Activated B cell treated with CpG ODN at 0.5 μM for 24 hours (primary cell): ENCODE data around the gene SUPT4H1. TPM values are rescaled to one million over a fixed set of nuclear protein-coding genes. Genes with fewer than 3 reads are reported as not detected.
A peak's percentile ranks its signal among the peaks of the same experiment; 100 is the strongest.

Experiments used
- ATAC-seq: fragments of 200-7000 bp; cut with Tn5 transposase; one replicate; pipeline ENCODE4 v1.10.0; 2021; ENCODE audit warnings: low read depth, mild to moderate bottlenecking, moderate library complexity
- CTCF ChIA-PET: fragments of 350-600 bp; sonication (Branson Sonifier 250); formaldehyde crosslinking; loops from one replicate; lab custom pipeline; 2021; ENCODE audit warnings: antibody characterized with exemption; lab: Charles Lee
- POLR2A ChIA-PET: fragments of 350-600 bp; sonication (Branson Sonifier 250); formaldehyde crosslinking; loops from one replicate; lab custom pipeline; 2021; ENCODE audit warnings: antibody characterized with exemption; lab: Charles Lee
- DNase-seq: peaks from one replicate; pipeline ENCODE4 v3.0.0; 2022
- H3K27ac Mint-ChIP-seq: one replicate; pipeline ENCODE4 v1.8.0; 2020; ENCODE audit warnings: mixed read lengths
- H3K27me3 Mint-ChIP-seq: one replicate; pipeline ENCODE4 v1.8.0; 2021; ENCODE audit warnings: mixed read lengths
- H3K36me3 Mint-ChIP-seq: one replicate; pipeline ENCODE4 v1.8.0; 2021; ENCODE audit warnings: low read depth, mixed read lengths
- H3K4me1 Mint-ChIP-seq: one replicate; pipeline ENCODE4 v1.8.0; 2021; ENCODE audit warnings: mixed read lengths
- H3K4me3 Mint-ChIP-seq: one replicate; pipeline ENCODE4 v1.8.0; 2020; ENCODE audit warnings: mild to moderate bottlenecking, mixed read lengths
- H3K9me3 Mint-ChIP-seq: one replicate; pipeline ENCODE4 v1.8.0; 2020; ENCODE audit warnings: mixed read lengths
- intact Hi-C: fragments of 100-400 bp; cut with micrococcal nuclease; formaldehyde crosslinking; loops from one replicate; pipeline ENCODE4 v1.15.1; 2024
- total RNA-seq: library from RNA; stranded (reverse); gene quantifications from 2 replicates; pipeline ENCODE4 v1.2.3, GENCODE V29; 2022
- TF ChIP-seq, protein P1 (sequence below): fragments of 200-600 bp; IDR thresholded peaks from one replicate; pipeline ENCODE4 v1.8.0; 2022; ENCODE audit warnings: antibody characterized with exemption, mild to moderate bottlenecking

Gene SUPT4H1
- total RNA-seq, 1 donor from 2014 or later = 90.2 TPM

DNA sequence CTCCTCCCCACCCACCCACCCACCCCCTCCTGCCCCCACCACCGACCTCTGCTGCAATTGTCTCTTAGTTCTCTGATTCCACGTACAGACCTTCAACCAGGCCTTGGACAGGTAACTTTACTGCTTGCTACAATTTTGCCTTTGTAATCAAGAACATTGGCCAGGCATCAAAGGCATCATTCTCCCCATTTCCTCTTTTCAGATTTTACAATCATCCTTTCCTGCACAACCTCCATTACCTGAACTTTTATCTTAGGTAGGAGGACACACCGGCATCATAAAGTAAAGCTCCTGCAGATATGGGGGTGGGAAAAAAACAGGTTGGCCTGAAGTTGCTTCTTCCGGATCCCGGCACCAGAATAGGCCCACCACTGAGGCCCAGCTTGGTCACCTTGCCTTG lies 25.7 kb upstream of the SUPT4H1 start:
- H3K4me1 Mint-ChIP-seq = peaks cover 12% of the 10 kb centered on the region
- TF ChIP-seq, protein P1, sequence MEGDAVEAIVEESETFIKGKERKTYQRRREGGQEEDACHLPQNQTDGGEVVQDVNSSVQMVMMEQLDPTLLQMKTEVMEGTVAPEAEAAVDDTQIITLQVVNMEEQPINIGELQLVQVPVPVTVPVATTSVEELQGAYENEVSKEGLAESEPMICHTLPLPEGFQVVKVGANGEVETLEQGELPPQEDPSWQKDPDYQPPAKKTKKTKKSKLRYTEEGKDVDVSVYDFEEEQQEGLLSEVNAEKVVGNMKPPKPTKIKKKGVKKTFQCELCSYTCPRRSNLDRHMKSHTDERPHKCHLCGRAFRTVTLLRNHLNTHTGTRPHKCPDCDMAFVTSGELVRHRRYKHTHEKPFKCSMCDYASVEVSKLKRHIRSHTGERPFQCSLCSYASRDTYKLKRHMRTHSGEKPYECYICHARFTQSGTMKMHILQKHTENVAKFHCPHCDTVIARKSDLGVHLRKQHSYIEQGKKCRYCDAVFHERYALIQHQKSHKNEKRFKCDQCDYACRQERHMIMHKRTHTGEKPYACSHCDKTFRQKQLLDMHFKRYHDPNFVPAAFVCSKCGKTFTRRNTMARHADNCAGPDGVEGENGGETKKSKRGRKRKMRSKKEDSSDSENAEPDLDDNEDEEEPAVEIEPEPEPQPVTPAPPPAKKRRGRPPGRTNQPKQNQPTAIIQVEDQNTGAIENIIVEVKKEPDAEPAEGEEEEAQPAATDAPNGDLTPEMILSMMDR = no peak
- H3K9me3 Mint-ChIP-seq = no peaks in the 10 kb centered on the region
- DNase-seq (no peak), ATAC-seq (no peak)
- no peaks in the 10 kb centered on the region for H3K36me3 Mint-ChIP-seq
- POLR2A ChIA-PET = no interaction called here
- intact Hi-C loops = no loop called here
- CTCF ChIA-PET = no interaction called here
- no peak overlapping the region for H3K4me3 Mint-ChIP-seq
- H3K27me3 Mint-ChIP-seq = no peaks in the 10 kb centered on the region
- H3K27ac Mint-ChIP-seq = no peak overlapping the region

DNA sequence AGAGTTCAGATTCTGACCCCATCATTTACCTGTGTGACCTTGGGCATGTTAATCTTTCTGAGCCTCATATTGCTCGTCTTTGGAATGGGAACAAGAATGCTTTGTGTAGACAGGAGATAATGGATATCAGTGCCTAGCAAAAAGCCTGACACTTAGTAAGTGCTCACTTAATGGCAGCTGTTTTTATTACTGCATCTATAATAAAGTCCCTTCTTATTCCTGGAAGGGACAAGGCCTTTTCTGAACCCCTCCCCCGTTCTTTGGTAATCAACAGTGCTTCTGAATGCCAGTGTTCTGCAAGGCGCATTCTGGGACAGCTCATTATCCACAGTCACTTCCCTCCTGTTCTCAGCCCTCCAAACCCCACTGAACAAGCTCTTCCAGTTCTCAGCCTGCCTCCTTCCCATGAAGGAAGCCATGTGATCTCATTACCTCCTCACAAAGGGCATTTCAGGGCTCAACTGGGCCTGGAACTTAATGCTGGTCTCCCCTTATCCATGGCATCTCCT lies 25.1 kb upstream of the SUPT4H1 start:
- POLR2A ChIA-PET = interaction anchor here (0.5 to 1.4 kb wide), 3 partner anchors 13 to 33 kb away, joined by 3 to 4 read pairs (median 3); no protein-coding TSS in a partner anchor
- no peaks in the 10 kb centered on the region for H3K9me3 Mint-ChIP-seq
- H3K4me1 Mint-ChIP-seq = peaks cover 8% of the 10 kb centered on the region
- CTCF ChIA-PET = no interaction called here
- TF ChIP-seq, protein P1 = no peak
- ATAC-seq (no peak), DNase-seq (no peak)
- no peak overlapping the region for H3K4me3 Mint-ChIP-seq
- H3K36me3 Mint-ChIP-seq = no peaks in the 10 kb centered on the region
- H3K27me3 Mint-ChIP-seq = no peaks in the 10 kb centered on the region
- H3K27ac Mint-ChIP-seq = no peak overlapping the region
- intact Hi-C loops = no loop called here

DNA sequence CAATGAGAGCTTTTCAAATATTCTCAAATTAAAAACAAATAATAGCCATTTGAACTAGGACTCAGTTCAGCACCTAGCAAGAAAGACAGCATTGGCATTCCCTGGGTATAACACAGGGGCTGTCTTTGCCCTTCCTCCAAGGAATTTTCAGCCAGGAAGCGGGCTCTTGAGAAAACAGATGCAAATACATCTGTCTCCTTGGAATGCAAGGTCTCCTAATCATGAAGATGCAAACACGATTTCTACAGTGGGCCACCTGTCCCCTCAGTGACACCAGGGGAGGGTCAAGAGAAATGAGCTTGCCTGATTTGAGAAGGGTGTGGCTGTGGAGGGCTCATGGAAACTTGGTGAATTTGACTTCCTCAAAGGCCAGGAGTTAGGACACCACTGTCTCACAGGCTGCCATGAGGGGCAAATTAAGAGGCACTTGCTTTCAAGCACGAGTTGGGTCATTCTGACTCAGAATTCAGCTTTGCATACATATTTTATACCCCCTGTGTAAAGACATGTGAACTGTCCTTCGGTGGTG lies 24.5 kb upstream of the SUPT4H1 start:
- Mint-ChIP-seq H3K27ac (no peak overlapping the region), H3K27me3 (no peaks in the 10 kb centered on the region), H3K36me3 (no peaks in the 10 kb centered on the region), H3K4me1 (peaks cover 9% of the 10 kb centered on the region), H3K4me3 (no peak overlapping the region), H3K9me3 (no peaks in the 10 kb centered on the region)
- TF ChIP-seq, protein P1 = no peak
- CTCF ChIA-PET = interaction anchor here (0.6 kb wide), 1 partner anchor 59 kb away, joined by 3 read pairs; no protein-coding TSS in a partner anchor
- intact Hi-C loops = no loop called here
- DNase-seq (no peak), ATAC-seq (peak; percentile 18)
- POLR2A ChIA-PET = interaction anchor here (0.5 to 1.4 kb wide), 3 partner anchors 12 to 32 kb away, joined by 3 to 4 read pairs (median 3); no protein-coding TSS in a partner anchor

DNA sequence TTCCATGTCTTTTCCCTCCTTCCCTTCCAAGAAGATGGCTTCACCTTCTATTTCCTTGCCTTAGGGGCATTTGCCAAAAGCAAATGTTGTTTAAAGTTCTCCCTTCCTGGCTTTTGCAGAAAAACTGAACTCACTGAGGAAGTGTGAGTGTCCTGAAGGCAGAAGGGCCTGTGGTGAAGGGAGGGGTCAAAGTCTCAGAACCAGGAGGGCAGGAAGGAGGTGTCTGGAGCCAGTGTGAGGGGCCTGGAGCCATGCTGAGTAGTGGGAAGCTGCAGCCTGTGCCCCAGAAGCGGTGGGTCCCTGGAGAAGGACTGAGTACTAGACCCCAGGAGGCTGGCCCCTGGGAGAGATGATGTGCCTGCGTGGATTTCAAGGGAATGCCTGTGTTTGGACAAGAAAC lies 23.8 kb upstream of the SUPT4H1 start:
- Mint-ChIP-seq H3K27ac (no peak overlapping the region), H3K9me3 (no peaks in the 10 kb centered on the region)
- CTCF ChIA-PET = interaction anchor here (0.6 kb wide), 1 partner anchor 58 kb away, joined by 3 read pairs; no protein-coding TSS in a partner anchor

DNA sequence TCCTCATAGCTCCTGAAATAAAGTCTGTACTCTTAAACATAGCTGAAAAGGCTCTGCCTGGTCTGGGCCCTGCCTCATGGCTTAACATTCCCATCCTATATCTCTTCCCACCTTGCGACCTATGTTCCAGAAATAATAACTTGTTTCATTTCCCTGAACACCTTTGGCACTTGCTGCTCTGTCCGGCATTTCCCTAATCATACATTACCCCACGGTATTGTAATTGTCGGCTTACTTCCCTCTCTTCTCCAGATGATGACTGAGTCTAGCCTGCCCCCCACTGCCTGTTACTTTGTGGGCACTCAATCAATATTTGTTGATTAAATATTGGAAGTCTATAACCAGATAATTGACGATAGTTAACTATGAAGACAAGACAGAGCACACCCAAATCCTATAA lies 23.3 kb upstream of the SUPT4H1 start:
- peaks cover 22% of the 10 kb centered on the region for H3K4me1 Mint-ChIP-seq
- H3K36me3 Mint-ChIP-seq = no peaks in the 10 kb centered on the region
- H3K4me3 Mint-ChIP-seq = no peak overlapping the region
- DNase-seq (no peak), ATAC-seq (no peak)
- TF ChIP-seq, protein P1 = no peak
- ChIA-PET POLR2A (no interaction called here), CTCF (interaction anchor here (0.9 kb wide), 1 partner anchor 58 kb away, joined by 5 read pairs; no protein-coding TSS in a partner anchor)
- no peaks in the 10 kb centered on the region for H3K27me3 Mint-ChIP-seq
- no peaks in the 10 kb centered on the region for H3K9me3 Mint-ChIP-seq
- intact Hi-C loops = loop anchor here (1.0 kb wide), 1 partner anchor 58 kb away; no protein-coding TSS in a partner anchor
- H3K27ac Mint-ChIP-seq = no peak overlapping the region

More for the DNA sequence above, 23.8 kb upstream of the SUPT4H1 start:
- H3K4me3 Mint-ChIP-seq = no peak overlapping the region
- H3K36me3 Mint-ChIP-seq = no peaks in the 10 kb centered on the region
- intact Hi-C loops = loop anchor here (1.0 kb wide), 1 partner anchor 59 kb away; no protein-coding TSS in a partner anchor
- TF ChIP-seq, protein P1 = no peak
- no peaks in the 10 kb centered on the region for H3K27me3 Mint-ChIP-seq
- POLR2A ChIA-PET = interaction anchor here (1.4 kb wide), 1 partner anchor 32 kb away, joined by 3 read pairs; no protein-coding TSS in a partner anchor
- peaks cover 16% of the 10 kb centered on the region for H3K4me1 Mint-ChIP-seq
- no peak for DNase-seq
- ATAC-seq = no peak
